ENCODE data around the gene ATP11B. TPM values are rescaled to one million over a fixed set of nuclear protein-coding genes. Genes with fewer than 3 reads are reported as not detected.
"Not testable (repeated sequence)": the region's sequence is repeated elsewhere in the genome, so short reads cannot be mapped to it uniquely, and the experiment has no call there.

Gene ATP11B
- total RNA-seq, 1 experiment from 2014 or later: 84.0 TPM

DNA sequence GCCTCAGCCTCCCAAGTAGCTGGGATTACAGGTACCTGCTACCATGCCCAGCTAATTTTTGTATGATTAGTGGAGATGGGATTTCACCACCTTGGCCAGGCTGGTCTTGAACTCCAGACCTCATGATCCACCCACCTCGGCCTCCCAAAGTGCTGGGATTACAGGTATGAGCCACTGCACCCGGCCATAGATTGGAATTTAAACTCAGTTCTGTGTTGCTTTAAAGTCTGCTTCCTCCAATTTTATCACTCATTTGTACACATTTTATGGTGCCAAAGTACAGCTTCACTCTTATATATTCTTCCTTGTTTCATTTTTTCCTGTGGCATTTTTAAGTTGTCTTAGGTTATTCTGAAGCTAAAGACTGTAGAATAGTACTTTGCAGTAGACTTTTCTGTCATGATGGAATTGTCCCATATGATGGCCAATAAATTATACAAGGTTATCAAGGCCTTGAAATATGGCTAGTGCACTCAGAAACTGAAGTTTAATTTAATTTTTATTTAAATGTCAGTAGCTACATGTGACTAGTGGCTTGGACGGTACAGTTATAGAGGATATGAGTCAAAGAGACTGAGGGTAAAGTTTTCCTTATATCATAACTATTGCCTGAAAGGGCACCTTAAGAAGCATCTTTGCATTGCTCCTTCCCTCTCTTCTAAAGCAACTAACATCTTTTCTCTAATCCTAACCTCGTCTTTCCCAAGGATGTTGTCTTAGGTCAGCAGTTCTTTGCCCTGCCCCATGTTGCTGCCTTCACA lies 28.1 kb downstream of the ATP11B start:
- CTCF ChIA-PET: no interaction called here
- H3K27ac Mint-ChIP-seq (ENCODE audit: unreplicated experiment): no peak overlapping the region
- intact Hi-C loops (cut with micrococcal nuclease; ENCODE audit: unreplicated experiment): no loop called here
- no peak for DNase-seq
- H3K4me1 Mint-ChIP-seq (ENCODE audit: low read depth, unreplicated experiment): peaks cover under 1% of the 10 kb centered on the region
- H3K4me3 Mint-ChIP-seq (ENCODE audit: low read depth, unreplicated experiment): no peak overlapping the region
- H3K27me3 Mint-ChIP-seq (ENCODE audit: unreplicated experiment): no peaks in the 10 kb centered on the region
- H3K36me3 Mint-ChIP-seq (ENCODE audit: insufficient read depth, unreplicated experiment): peaks cover 3% of the 10 kb centered on the region
- BruUV-seq (replicated peaks): no TSS peak
- peaks cover 3% of the 10 kb centered on the region for H3K9me3 Mint-ChIP-seq (ENCODE audit: low read depth, unreplicated experiment)
- TF ChIP-seq, protein P1, sequence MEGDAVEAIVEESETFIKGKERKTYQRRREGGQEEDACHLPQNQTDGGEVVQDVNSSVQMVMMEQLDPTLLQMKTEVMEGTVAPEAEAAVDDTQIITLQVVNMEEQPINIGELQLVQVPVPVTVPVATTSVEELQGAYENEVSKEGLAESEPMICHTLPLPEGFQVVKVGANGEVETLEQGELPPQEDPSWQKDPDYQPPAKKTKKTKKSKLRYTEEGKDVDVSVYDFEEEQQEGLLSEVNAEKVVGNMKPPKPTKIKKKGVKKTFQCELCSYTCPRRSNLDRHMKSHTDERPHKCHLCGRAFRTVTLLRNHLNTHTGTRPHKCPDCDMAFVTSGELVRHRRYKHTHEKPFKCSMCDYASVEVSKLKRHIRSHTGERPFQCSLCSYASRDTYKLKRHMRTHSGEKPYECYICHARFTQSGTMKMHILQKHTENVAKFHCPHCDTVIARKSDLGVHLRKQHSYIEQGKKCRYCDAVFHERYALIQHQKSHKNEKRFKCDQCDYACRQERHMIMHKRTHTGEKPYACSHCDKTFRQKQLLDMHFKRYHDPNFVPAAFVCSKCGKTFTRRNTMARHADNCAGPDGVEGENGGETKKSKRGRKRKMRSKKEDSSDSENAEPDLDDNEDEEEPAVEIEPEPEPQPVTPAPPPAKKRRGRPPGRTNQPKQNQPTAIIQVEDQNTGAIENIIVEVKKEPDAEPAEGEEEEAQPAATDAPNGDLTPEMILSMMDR (IDR thresholded peaks at IDR 0.05; ENCODE audit: unreplicated experiment): no peak

DNA sequence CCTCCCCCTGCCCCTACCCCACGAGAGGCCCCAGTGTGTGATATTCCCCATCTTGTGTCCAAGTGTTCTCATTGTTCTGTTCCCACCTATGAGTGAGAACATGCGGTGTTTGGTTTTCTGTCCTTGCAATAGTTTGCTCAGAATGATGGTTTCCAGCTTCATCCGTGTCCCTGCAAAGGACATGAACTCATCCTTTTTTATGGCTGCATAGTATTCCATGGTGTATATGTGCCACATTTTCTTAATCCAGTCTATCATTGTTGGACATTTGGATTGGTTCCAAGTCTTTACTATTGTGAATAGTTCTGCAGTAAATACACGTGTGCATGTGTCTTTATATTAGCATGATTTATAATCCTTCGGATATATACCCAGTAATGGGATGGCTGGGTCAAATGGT lies 29.0 kb downstream of the ATP11B start:
- H3K9me3 Mint-ChIP-seq (ENCODE audit: low read depth, unreplicated experiment); BruUV-seq (replicated peaks); H3K4me1 Mint-ChIP-seq (ENCODE audit: low read depth, unreplicated experiment); H3K27ac Mint-ChIP-seq (ENCODE audit: unreplicated experiment); intact Hi-C loops (cut with micrococcal nuclease; ENCODE audit: unreplicated experiment); H3K4me3 Mint-ChIP-seq (ENCODE audit: low read depth, unreplicated experiment); H3K27me3 Mint-ChIP-seq (ENCODE audit: unreplicated experiment); CTCF ChIA-PET; DNase-seq; H3K36me3 Mint-ChIP-seq (ENCODE audit: insufficient read depth, unreplicated experiment): not testable (repeated sequence)

DNA sequence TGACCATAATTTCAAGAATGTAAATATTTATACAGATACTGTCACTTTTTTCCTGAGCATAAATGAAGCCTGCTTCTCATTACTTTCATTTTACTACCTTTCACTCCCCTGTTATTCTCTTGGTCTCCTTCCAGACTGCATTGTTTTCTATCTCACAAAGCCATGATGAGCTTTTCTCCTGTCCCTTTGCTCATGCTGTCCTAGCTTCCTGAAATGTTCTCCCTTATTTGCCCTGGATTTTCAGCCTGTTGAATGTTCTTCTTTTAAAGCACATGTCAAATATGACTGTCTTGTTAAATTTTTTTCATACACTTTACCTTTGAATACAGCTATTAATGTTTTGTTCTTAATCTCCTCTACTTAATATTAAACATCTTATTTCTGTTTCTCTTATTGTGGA lies 31.7 kb downstream of the ATP11B start:
- Mint-ChIP-seq H3K4me3 (ENCODE audit: low read depth, unreplicated experiment) (no peak overlapping the region), H3K4me1 (ENCODE audit: low read depth, unreplicated experiment) (no peaks in the 10 kb centered on the region), H3K9me3 (ENCODE audit: low read depth, unreplicated experiment) (peaks cover 3% of the 10 kb centered on the region), H3K36me3 (ENCODE audit: insufficient read depth, unreplicated experiment) (peaks cover 3% of the 10 kb centered on the region), H3K27ac (ENCODE audit: unreplicated experiment) (no peak overlapping the region), H3K27me3 (ENCODE audit: unreplicated experiment) (no peaks in the 10 kb centered on the region)
- intact Hi-C loops (cut with micrococcal nuclease; ENCODE audit: unreplicated experiment): no loop called here
- TF ChIP-seq, protein P1 (IDR thresholded peaks at IDR 0.05; ENCODE audit: unreplicated experiment): no peak
- no peak for DNase-seq
- CTCF ChIA-PET: interaction anchor here (0.6 to 0.8 kb wide), 3 partner anchors 43 to 275 kb away, joined by 3 to 4 read pairs (median 3); no protein-coding TSS in a partner anchor
- no TSS peak for BruUV-seq (replicated peaks)

DNA sequence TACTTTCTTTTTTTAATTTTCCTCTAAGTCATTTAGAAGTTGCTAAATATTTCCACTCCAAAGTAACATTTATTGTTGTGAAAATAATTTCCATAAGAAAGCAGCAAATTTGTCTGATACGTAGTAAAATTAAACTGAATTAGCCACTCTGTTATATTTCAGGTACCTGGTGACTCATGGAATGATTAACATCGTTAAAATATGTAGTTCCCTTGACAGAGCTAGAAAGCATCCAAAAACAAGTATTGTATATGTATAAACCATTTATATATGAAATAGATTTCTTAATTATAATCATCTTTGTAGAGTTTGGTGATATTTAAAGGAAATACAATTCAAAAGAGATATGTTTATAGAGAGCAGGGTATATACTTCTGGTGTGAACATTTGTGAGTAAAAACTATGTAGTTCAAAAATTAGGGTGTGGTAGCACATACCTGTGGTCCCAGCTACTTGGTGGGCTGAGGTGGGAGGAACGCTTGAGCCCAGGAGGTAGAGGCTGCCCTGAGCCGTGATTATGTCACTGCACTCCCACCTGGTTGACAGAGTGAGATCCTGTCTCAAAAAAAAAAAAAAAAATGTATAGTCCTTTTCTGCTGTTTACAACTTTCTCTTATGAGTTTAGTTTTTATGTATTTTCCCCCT lies 36.6 kb downstream of the ATP11B start:
- no TSS peak for BruUV-seq (replicated peaks)
- Mint-ChIP-seq H3K27me3 (ENCODE audit: unreplicated experiment) (no peaks in the 10 kb centered on the region), H3K9me3 (ENCODE audit: low read depth, unreplicated experiment) (no peaks in the 10 kb centered on the region), H3K27ac (ENCODE audit: unreplicated experiment) (no peak overlapping the region), H3K36me3 (ENCODE audit: insufficient read depth, unreplicated experiment) (peaks cover 5% of the 10 kb centered on the region), H3K4me1 (ENCODE audit: low read depth, unreplicated experiment) (no peaks in the 10 kb centered on the region), H3K4me3 (ENCODE audit: low read depth, unreplicated experiment) (no peak overlapping the region)
- TF ChIP-seq, protein P1 (IDR thresholded peaks at IDR 0.05; ENCODE audit: unreplicated experiment): no peak
- CTCF ChIA-PET: interaction anchor here (1.5 kb wide), 1 partner anchor 116 kb away, joined by 6 read pairs; no protein-coding TSS in a partner anchor
- intact Hi-C loops (cut with micrococcal nuclease; ENCODE audit: unreplicated experiment): loop anchor here (2.0 kb wide), 1 partner anchor 35 kb away; no protein-coding TSS in a partner anchor
- peak; percentile 14 for DNase-seq

All from Calu3 (cell line).